ENCODE data around the gene GPX7.
A peak's percentile ranks its signal among the peaks of the same experiment; 100 is the strongest.

GPX7 gene

DNA sequence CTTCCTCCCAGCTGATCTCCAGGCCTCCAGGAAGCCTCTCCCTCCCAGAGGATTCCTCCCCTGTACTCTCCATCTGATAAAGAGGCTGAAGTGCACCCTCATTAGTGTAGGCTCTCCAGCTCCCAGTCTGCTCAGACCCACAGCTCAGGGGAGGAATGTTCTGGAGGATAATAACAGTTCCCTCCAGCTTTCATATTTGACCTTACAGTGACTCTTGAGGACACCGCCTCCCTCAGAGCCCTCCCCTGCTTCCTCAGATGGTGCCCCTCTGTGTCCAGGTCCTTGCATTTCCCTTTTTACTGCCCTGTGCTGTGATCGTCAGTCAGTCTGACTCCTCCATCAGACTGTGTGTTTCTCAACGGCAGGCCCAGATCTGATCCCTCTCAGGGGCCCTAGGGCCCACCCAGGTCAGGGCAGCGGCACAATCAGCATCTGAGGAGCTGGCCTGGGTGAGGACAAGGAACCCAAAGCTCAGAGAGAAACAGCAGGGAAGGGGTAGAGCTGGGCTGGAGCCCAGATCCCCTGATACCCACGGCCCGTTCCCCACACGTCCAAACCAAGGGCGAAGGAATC, 29.7 kb downstream of the GPX7 start:
- DNase-seq, result peak; percentile 12

DNA sequence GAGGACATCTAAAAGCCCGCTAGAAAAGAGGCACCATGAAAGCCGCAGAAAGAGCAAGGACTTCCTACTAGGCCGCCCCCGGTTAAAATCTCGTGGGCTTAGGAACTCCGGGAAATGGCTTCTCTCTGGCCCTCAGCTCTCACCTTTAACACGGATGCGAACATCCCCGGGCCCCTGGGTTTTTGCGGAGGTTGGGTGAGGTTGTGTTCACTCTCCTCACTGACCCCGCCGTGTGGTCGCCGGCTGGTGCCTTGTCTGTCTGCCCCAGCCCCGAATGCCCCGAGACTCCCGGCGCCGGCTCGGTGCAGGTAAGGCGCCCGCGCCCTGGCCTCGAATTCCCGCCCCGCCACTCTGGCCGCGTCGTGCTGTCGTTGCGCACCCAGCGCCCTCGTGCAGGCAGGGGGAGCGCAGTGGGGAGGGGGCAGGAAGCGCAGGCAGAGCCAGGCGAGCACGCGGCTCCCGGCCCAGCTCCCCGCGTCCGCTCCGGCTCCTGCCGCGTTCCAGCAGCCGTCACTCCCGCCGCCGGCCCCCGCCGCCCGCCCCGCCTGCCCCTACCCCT, 30.6 kb downstream of the GPX7 start, which contains the start of gene SHISAL2A:
SHISAL2A (plus strand) TSS at position 437 of the 559 bp plus-strand sequence. CDS start 326 bp downstream, outside the sequence.
- DNase-seq, result peak; percentile 71

DNA sequence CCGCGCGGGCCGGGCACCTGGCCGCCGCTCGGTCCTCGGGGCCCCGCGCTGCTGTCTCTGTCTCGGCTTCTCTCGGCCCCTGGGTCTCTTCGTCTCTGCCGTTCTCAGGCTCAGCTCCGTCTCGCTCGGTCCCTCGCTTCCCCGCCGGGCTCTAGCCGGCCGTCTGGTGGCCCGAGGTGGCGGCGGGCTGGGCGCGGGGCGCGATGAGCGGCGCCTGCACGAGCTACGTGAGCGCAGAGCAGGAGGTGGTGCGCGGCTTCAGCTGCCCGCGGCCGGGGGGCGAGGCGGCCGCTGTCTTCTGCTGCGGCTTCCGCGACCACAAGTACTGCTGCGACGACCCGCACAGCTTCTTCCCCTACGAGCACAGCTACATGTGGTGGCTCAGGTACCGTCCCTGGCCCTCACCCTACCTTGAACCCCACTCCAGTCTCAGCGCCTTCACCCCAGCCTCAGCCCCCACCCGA, 31.2 kb downstream of the GPX7 start:
- peak; percentile 49 for DNase-seq

DNA sequence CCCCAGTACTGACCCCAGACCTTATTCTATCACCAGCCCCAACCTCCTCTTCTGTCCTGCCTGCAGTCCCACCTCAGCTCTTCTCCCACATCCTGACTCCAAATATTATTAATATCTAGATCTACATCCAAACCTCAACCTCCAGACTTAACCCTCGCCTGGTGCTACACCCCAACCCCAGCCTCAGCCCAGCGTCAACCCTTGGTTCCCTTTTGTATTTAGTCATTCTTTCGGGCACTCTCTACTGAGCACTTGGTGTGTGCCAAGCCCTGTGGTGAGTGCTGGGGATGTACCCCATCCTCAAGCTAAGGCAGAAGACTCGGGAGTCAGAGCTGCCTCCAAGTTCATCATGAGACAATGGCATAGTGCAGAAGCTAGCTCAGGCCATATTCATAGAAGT, 31.9 kb downstream of the GPX7 start:
- DNase-seq, result peak; percentile 32

DNA sequence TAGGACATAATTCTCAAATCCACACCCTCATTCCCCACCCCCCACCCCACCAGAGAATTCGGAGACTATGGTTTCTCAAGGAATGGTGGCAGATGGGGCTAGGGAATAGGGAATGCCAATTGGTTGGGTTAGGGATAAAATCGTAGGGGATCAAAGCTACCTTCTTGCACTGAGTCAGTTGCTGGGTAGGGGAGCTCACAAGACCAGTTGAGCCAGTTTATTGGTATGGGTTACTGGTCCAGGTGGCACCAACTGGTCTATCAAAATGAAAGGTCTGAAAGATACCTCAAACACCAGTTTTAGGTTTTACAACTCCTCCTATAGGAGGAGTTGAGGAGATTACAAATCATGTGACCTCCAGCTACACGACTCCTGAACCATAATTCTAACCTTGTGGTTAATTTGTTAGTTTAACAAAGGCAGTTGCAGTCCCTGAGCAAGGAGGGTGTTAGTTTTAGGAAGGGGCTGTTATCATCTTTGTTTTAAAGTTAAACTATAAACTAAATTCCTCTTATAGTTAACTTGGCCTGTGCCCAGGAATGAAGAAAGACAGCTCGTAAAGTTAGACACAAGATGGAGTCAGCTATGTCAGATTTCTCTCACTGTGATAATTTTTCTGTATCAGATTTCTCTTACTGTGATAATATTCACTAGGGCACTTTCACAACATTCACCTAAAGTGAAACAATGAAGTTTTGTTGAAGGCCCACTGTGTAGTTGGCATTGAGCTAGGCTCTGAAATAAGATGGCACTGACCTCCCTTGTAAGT, 33.3 kb downstream of the GPX7 start:
- peak; percentile 63 for DNase-seq

DNA sequence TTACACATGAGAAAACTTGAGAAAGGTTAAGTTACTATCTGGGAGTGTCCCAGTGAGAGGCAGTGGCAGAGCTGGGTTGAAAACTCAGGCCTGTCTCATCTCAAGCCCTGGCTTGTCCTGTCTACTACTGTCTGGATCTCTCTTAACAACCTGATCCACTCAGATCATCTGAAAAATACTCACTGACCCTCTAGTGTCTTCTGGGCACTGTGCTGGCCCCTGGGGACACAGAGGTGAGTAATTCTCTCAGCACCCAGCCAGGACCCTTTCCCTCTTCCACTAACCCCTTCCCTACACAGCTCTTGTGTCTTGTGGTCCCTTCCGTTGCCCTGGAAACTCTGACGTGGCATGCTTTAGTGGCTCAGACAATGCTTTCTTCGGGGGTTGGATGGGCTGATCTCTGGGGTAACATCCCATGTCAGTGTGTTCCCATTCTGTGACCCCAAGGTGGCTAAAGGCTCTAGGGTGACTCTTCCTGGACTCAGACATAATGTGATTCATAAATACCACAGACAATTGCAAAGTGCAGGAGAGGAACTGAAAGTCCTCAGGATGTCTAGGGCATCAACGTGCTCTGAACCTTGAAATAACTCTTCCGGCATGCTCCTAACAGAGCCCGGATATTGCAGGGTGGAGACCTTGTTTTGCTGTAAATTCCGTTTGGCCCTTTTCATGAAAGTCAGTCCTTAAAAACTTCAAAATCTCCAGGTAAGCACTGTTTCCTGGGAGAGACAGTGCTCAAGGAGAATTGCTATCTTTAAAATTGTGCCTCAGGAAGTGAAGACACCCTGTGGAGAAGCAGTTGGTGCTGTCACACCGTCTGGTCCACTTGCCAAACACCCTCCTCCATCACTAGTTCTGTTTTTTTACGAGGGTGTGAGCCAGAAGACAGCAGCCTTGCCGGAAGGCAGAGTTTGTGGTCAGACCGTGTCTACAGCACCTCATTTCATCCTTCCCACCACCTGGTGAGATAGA, 34.8 kb downstream of the GPX7 start:
- DNase-seq, result peak; percentile 89

DNA sequence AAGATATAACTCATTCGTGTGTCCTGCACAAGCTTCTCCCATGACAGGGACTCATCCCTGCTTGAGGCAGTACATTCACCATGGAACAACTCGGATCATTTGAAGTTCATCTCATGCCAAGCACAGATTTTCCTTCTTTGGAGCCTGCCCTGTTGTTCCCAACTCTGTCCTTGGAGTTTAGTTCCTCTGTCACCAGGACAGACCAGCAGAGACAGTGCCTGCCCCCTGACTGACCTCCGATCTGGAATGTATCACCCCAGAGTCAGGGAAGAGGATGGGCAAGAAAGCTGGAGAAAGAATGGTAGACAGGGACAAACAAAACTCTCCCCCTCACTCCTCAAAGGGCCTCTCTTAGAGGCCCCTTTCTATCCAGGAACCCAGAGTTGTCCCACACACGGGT, 35.8 kb downstream of the GPX7 start:
- no peak for DNase-seq

DNA sequence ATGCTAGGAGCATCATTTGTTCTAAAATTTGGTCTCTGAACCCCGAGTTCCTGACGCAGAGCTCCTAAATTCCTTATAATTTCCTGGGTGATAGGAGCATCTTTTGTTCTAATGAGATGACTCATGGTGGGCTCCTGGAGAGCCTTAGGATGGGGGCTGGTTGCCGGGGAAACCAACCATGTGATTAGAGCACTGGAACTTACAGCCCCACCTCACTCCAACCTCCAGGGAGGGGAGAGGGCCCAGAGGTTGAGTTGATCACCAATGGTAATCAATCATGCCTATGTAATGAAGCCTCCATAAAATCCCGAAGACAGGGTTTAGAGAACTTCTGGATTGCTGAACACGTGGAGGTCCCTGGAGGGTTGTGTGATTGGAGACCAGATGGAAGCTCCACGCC, 38.5 kb downstream of the GPX7 start:
- DNase-seq, result no peak

DNA sequence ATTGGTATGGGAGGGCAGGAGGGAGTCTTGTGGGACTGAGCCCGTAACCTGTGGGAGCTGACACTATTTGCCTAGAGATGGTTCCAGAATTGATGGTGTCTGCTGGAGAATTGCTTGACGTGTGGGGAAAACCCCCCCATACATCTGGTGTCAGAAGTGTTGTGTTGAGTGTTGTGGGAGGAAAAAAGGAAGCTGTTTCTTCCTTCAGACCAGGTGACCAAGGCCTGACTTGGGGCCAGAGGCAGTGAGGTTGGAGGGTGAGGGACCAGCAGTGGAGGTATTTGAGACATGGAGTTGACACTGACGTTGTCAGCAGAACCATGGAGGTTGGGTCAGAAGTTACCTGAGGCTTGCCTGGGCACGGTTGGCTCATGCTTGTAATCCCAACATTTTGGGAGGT, 39.1 kb downstream of the GPX7 start:
- DNase-seq, result peak; percentile 5

DNA sequence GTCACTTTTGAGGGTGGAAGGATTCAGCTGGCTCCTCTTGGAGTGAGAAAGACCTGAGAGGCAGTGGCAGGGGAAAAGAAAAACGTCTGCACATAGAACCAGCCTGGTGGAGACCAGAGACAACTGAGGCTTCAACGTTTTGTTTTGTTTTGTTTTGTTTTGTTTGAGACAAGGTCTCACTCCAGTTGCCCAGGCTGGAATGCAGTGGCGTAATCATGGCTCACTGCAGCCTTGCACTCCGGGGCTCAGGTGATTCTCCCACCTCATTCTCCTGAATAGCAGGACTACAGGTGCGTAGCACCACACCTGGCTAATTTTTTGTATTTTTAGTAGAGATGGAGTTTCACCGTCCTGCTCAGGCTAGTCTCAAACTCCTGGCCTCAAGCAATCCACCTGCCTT, 43.1 kb downstream of the GPX7 start:
- DNase-seq, result no peak

DNA sequence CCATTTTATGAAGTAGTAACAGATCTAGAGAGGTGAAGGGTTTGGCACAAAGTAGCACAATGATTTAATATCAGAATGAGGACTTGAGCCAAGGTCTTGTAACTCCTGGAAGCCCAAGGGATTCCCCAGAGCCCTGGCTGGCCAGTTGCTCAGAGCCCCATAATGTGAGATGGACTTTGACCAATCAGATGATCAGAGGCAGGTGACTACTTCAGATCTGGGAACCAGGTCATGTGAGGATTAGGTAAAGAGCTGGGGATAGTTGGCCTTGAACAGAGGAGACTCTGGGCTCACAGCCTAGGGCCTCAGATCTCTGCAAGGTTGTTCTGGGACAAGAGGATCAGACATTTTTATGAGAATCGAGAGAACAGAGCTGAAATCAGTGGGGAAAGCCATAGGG, 49.7 kb downstream of the GPX7 start:
- DNase-seq, result no peak

DNA sequence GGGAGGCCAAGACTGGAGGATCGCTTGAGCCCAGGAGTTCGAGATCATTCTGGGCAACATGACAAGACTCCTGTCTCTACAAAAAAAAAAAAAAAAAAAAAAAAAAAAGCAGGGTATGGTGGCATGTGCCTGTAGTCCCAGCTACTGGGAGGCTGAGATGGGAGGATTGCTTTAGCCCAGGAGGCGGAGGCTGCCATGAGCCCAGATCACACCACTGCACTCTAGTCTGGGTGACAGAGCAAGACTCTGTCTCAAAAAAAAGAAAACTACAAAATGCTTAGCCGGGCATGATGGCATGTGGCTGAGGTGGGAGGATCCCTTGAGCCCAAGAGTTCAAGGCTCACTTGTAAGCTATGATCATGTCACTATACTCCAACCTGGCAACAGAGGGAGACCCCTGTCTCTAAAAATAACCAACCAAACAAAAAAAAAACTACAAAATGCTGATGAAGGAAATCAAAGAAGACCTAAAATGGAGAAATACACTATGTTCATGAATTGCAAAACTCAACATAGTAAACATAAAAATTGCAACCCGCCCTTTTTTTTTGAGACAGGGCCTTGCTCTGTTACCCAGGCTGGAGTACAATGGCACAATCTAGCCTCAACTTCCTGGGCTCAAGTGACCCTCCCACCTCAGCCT, 51.2 kb downstream of the GPX7 start:
- DNase-seq, result no peak

DNA sequence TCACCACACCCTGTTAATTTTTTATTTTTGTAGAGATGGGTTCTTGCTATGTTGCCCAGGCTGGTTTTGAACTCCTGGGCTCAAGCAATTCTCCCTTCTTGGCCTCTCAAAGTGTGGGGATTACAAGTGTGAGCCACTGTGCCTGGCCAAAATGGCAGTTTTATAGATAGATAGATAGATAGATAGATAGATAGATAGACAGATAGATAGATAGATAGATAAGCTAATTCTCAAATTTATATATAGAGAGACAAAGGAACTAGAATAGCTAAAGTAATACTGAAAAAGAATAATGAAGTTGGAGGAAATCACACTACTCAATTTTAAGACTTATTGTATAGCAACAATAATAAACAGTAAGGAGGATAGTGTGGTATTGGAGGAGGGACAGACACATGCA, 51.9 kb downstream of the GPX7 start:
- no peak for DNase-seq

DNA sequence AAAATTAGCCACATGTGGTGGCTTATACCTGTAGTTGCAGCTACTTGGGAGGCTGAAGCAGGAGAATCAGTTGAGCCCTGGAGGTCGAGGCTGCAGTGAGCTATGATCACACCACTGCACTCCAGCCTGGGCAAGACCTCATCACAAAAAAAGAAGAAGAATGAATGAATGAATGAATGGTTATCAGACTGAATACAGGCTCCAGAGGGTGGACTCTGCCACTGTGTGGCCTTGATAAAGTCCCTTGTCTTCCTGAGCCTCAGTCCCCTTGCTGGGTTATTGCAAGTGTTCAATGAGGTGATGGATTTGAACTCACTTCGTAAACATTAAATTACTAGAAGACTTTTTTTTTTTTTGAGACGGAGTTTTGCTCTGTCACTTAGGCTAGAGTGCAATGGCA, 55.5 kb downstream of the GPX7 start:
- DNase-seq, result no peak

Data from CD4-positive, alpha-beta T cell treated with Interleukin-10 for 1 hour (primary cell).